Heart left ventricle (tissue), 13 donors: ENCODE data around the gene TOGARAM2.

Source experiments
- POLR2A ChIP-seq, 2 donors: fragments of 450-650 bp; IDR thresholded peaks; one replicate each; pipeline ENCODE4 v1.6.1; 2017; ENCODE audit warnings: antibody characterized with exemption in 2 of 2, mild to moderate bottlenecking in 2 of 2, moderate library complexity in 2 of 2
- TF ChIP-seq, protein P1 (sequence below), 12 donors: fragments of 200-600 bp; sonication (generic) in 4 of 12; IDR thresholded peaks; one replicate each; pipeline versions ENCODE4 v1.5.0 to v1.8.0; 2018 to 2022; ENCODE audit warnings: antibody characterized with exemption in 12 of 12, mild to moderate bottlenecking in 5 of 12
- donor health status: ischemic (EF 13 %, LVEDD 7.1; RV severe dilation, severe dysfunction).
- donor health status: DM: no; HTN: yes; CAD: no.
- donor health status: DM: no; HTN: no; CAD: no.
- donor health status: ischemic (EF 25% LVEDD 6.9; RV normal size, moderate dysfunction).
- donor health status: ischemic (EF 25% LVEDD 5.7; RV mildly dilated, moderate dysfunction).
- donor health status: ischemic (EF 35%, LVEDD 5.7; RV mildly dilated, moderate dysfunction).
- donor health status: nonischemic (EF 11% LVEDD 7.7; RV severe dilation, severe dysfunction).
- donor health status: DM: yes; HTN: yes; CAD: no.
- donor health status: PGD.
- donor health status: ischemic (EF 29% LVEDD 5.4; RV normal size, mild dysfunction).
- donor health status: nonischemic (EF 23%, LVEDD 6.1; RV moderate dilation, normal function).

DNA sequence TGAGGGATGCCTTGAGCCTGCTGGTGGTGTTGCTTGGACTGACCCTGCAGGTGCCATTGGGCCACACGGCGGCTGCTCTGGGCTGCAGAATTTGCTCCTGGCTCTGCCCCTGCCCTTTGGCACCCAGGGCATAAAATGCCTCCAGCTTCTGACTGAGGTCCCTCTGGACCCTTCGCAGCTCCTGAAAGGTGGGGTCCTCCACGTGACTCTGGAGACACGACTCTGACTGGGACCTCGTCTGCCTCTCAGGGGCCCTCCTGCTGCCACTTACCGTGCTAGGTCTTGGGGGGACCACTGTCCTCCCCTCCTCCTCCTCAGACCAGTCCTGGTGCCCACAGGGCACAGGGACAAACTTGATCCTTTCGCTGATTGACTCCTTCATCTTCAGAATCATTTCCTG lies 91.2 kb downstream of the TOGARAM2 start:
- no peak for TF ChIP-seq POLR2A (IDR thresholded peaks at IDR 0.05)
- TF ChIP-seq, protein P1, sequence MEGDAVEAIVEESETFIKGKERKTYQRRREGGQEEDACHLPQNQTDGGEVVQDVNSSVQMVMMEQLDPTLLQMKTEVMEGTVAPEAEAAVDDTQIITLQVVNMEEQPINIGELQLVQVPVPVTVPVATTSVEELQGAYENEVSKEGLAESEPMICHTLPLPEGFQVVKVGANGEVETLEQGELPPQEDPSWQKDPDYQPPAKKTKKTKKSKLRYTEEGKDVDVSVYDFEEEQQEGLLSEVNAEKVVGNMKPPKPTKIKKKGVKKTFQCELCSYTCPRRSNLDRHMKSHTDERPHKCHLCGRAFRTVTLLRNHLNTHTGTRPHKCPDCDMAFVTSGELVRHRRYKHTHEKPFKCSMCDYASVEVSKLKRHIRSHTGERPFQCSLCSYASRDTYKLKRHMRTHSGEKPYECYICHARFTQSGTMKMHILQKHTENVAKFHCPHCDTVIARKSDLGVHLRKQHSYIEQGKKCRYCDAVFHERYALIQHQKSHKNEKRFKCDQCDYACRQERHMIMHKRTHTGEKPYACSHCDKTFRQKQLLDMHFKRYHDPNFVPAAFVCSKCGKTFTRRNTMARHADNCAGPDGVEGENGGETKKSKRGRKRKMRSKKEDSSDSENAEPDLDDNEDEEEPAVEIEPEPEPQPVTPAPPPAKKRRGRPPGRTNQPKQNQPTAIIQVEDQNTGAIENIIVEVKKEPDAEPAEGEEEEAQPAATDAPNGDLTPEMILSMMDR (IDR thresholded peaks at IDR 0.05): no peak
